B cell (primary cell): ENCODE data around the gene CYS1. TPM values are rescaled to one million over a fixed set of nuclear protein-coding genes. Genes with fewer than 3 reads are reported as not detected.

Experiments
- ATAC-seq: fragments of 200-7000 bp; cut with Tn5 transposase; one replicate; pipeline ENCODE4 v1.10.0; 2021; ENCODE audit warnings: low read depth, mild to moderate bottlenecking, moderate number of reproducible peaks, moderate library complexity
- CTCF ChIA-PET: fragments of 350-600 bp; sonication (Branson Sonifier 250); formaldehyde crosslinking; loops from one replicate; lab custom pipeline; 2021; ENCODE audit warnings: antibody characterized with exemption, inconsistent platforms; lab: Charles Lee
- POLR2A ChIA-PET: fragments of 350-600 bp; sonication (Branson Sonifier 250); formaldehyde crosslinking; loops from one replicate; lab custom pipeline; 2021; ENCODE audit warnings: antibody characterized with exemption; lab: Charles Lee
- DNase-seq: peaks from one replicate; pipeline ENCODE4 v3.0.0; 2013
- H2AFZ ChIP-seq: 2 replicates; pipeline ENCODE4 v1.6.1; 2012; ENCODE audit warnings: mild to moderate bottlenecking, low read depth, low read length; ENCODE audit not compliant: insufficient read depth, poor library complexity, severe bottlenecking
- H3K27ac ChIP-seq, 2 donors: 1 replicate in 1 of 2; 2 replicates in 1 of 2; pipeline ENCODE4 v1.5.1; 2012 to 2013; ENCODE audit warnings: low read length in 2 of 2, mild to moderate bottlenecking in 2 of 2, moderate library complexity in 1 of 2
- H3K27me3 ChIP-seq, 4 experiments: fragments of 200-600 bp in 1 of 4; sonication (generic) in 1 of 4; replicated peaks in 1 of 4; 1 replicate in 2 of 4; 2 replicates in 2 of 4; pipeline versions ENCODE4 v1.6.1 to v1.7.0; 2013 to 2016; ENCODE audit warnings: low read length in 3 of 4, mild to moderate bottlenecking in 2 of 4, mixed read lengths in 1 of 4, moderate library complexity in 1 of 4; ENCODE audit not compliant: insufficient read depth in 4 of 4, control insufficient read depth in 3 of 4; ENCODE audit errors: control extremely low read depth in 1 of 4
- H3K36me3 ChIP-seq, 2 experiments: replicated peaks in 1 of 2; 1 replicate in 1 of 2; 2 replicates in 1 of 2; pipeline versions ENCODE4 v1.6.1 to v1.7.1; 2013; ENCODE audit warnings: low read length in 1 of 2; ENCODE audit not compliant: insufficient read depth in 2 of 2, control insufficient read depth in 1 of 2; ENCODE audit errors: control extremely low read depth in 1 of 2, extremely low read depth in 1 of 2
- H3K4me1 ChIP-seq, 2 donors: fragments of 200-600 bp in 1 of 2; sonication (generic) in 1 of 2; 1 replicate in 1 of 2; 2 replicates in 1 of 2; pipeline versions ENCODE4 v1.5.1 to v1.6.1; 2013 to 2017; ENCODE audit warnings: low read length in 2 of 2; ENCODE audit not compliant: control insufficient read depth in 2 of 2, insufficient read depth in 2 of 2
- H3K4me2 ChIP-seq: replicated peaks from 2 replicates; pipeline ENCODE3; 2012; ENCODE audit warnings: mild to moderate bottlenecking, low read depth, low read length; ENCODE audit not compliant: poor library complexity, severe bottlenecking
- H3K4me3 ChIP-seq, 5 experiments: fragments of 200-600 bp in 1 of 5; sonication (generic) in 1 of 5; 1 replicate in 3 of 5; 2 replicates in 2 of 5; pipeline versions ENCODE4 v1.5.1 to v1.7.0; 2011 to 2016; ENCODE audit warnings: low read length in 4 of 5, mild to moderate bottlenecking in 4 of 5, low read depth in 2 of 5, control low read depth in 1 of 5, moderate library complexity in 1 of 5; ENCODE audit not compliant: insufficient read depth in 1 of 5; ENCODE audit errors: control extremely low read depth in 1 of 5, extremely low read depth in 1 of 5
- H3K79me2 ChIP-seq: fragments of 200-600 bp; sonication (generic); one replicate; pipeline ENCODE4 v1.6.0; 2016; ENCODE audit warnings: low read length; ENCODE audit not compliant: control insufficient read depth, insufficient read depth
- H3K9ac ChIP-seq: fragments of 200-600 bp; sonication (generic); 2 replicates; pipeline ENCODE4 v1.6.1; 2017; ENCODE audit warnings: mild to moderate bottlenecking, low read length, moderate library complexity
- H3K9me3 ChIP-seq, 3 donors: one replicate each; pipeline versions ENCODE4 v1.6.1 to v1.7.1; 2013; ENCODE audit warnings: low read length in 2 of 3; ENCODE audit not compliant: control insufficient read depth in 2 of 3, insufficient read depth in 1 of 3; ENCODE audit errors: control extremely low read depth in 1 of 3
- H4K20me1 ChIP-seq: 2 replicates; pipeline ENCODE4 v1.6.0; 2012; ENCODE audit warnings: mild to moderate bottlenecking, low read length; ENCODE audit not compliant: insufficient read depth, control insufficient read depth, poor library complexity, severe bottlenecking
- H3K27ac Mint-ChIP-seq: one replicate; pipeline ENCODE4 v1.8.0; 2021; ENCODE audit warnings: mixed read lengths
- H3K27me3 Mint-ChIP-seq: one replicate; pipeline ENCODE4 v1.8.0; 2021; ENCODE audit warnings: mixed read lengths
- H3K4me1 Mint-ChIP-seq: one replicate; pipeline ENCODE4 v1.8.0; 2021; ENCODE audit warnings: mixed read lengths
- H3K4me3 Mint-ChIP-seq: one replicate; pipeline ENCODE4 v1.8.0; 2021; ENCODE audit warnings: mixed read lengths
- H3K9me3 Mint-ChIP-seq: one replicate; pipeline ENCODE4 v1.8.0; 2022; ENCODE audit warnings: mixed read lengths; ENCODE audit not compliant: insufficient read depth
- EZH2 ChIP-seq: IDR thresholded peaks from 2 replicates; pipeline ENCODE4 v1.6.1; 2012; ENCODE audit warnings: borderline replicate concordance, low read depth, mild to moderate bottlenecking, moderate library complexity, low read length; ENCODE audit not compliant: insufficient read depth, poor library complexity, severe bottlenecking
- WGBS: methylation state at CpG from one replicate; pipeline ENCODE4 v1.1.5; 2013; ENCODE audit warnings: missing lambda C conversion rate; ENCODE audit not compliant: insufficient coverage; 5-methylcytosine and 5-hydroxymethylcytosine counted together
- intact Hi-C: fragments of 100-400 bp; cut with micrococcal nuclease; formaldehyde crosslinking; loops from one replicate; pipeline ENCODE4 v1.10.0; 2022
- polyA plus RNA-seq: library from polyadenylated mRNA; depleted of rRNA; stranded (reverse); fragments of >200 nt; gene quantifications from 2 replicates; pipeline ENCODE4 v1.2.3, GENCODE V29; 2012
- total RNA-seq, 2 donors: library from RNA; stranded (reverse); fragments of 120-200 nt in 1 of 2; gene quantifications; 1 replicate in 1 of 2; 2 replicates in 1 of 2; pipeline versions ENCODE4 v1.2.3 to v1.2.4, GENCODE V29; 2013 to 2022
- TF ChIP-seq, protein P1 (sequence below): fragments of 200-600 bp; IDR thresholded peaks from one replicate; pipeline ENCODE4 v1.8.0; 2022; ENCODE audit warnings: antibody characterized with exemption, mild to moderate bottlenecking

The CYS1 gene
- total and polyA plus RNA-seq, 2 donors (not counting 1 experiment from before 2014, with no cell fraction given): not detected

DNA sequence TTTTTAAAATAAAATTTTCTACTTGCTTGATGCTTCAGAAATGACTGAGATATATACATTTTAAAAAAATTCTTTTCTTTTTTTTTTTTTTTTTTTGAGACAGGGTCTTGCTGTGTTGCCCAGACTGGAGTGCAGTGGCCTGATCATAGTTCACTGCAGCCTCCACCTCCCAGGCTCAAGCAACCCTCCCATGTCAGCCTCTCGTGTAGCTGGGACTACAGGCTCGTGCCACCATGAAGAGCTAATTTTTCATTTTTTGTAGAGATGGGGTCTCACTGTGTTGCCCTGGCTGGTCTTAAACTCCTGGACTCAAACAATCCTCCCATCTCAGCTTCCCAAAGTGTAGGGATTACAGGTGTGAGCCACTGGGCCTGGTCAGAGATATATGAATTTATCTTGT is 12.9 kb downstream of the CYS1 start:
- ChIA-PET CTCF (interaction anchor here (9.6 to 13.0 kb wide), 2 partner anchors 26 to 369 kb away, joined by 143 to 220 read pairs; no protein-coding TSS in a partner anchor), POLR2A (interaction anchor here (0.7 kb wide), 1 partner anchor 24 kb away, joined by 3 read pairs; no protein-coding TSS in a partner anchor)
- H3K9me3 ChIP-seq: peaks cover 2 to 3% (median 3%) of the 10 kb centered on the region in 3 donors
- Mint-ChIP-seq H3K4me3 (no peak overlapping the region), H3K9me3 (peaks cover 4% of the 10 kb centered on the region), H3K27me3 (peaks cover under 1% of the 10 kb centered on the region), H3K4me1 (no peaks in the 10 kb centered on the region), H3K27ac (no peak overlapping the region)
- no peaks in the 10 kb centered on the region for H3K36me3 ChIP-seq
- H4K20me1 ChIP-seq: no peaks in the 10 kb centered on the region
- H3K9ac ChIP-seq: no peak overlapping the region
- no peak overlapping the region for H2AFZ ChIP-seq
- H3K4me1 ChIP-seq: peaks cover 0 to under 1% of the 10 kb centered on the region in 2 donors
- ATAC-seq (no peak), DNase-seq (no peak)
- H3K27me3 ChIP-seq: no peaks in the 10 kb centered on the region
- TF ChIP-seq, protein P1, sequence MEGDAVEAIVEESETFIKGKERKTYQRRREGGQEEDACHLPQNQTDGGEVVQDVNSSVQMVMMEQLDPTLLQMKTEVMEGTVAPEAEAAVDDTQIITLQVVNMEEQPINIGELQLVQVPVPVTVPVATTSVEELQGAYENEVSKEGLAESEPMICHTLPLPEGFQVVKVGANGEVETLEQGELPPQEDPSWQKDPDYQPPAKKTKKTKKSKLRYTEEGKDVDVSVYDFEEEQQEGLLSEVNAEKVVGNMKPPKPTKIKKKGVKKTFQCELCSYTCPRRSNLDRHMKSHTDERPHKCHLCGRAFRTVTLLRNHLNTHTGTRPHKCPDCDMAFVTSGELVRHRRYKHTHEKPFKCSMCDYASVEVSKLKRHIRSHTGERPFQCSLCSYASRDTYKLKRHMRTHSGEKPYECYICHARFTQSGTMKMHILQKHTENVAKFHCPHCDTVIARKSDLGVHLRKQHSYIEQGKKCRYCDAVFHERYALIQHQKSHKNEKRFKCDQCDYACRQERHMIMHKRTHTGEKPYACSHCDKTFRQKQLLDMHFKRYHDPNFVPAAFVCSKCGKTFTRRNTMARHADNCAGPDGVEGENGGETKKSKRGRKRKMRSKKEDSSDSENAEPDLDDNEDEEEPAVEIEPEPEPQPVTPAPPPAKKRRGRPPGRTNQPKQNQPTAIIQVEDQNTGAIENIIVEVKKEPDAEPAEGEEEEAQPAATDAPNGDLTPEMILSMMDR: no peak
- no peak for TF ChIP-seq EZH2
- no CpG with 5 or more reads among the region's 2 CpGs for WGBS
- H3K4me3 ChIP-seq: no peak overlapping the region
- no peak overlapping the region for H3K27ac ChIP-seq
- intact Hi-C loops: no loop called here
- H3K4me2 ChIP-seq: no peak overlapping the region
- no peaks in the 10 kb centered on the region for H3K79me2 ChIP-seq

DNA sequence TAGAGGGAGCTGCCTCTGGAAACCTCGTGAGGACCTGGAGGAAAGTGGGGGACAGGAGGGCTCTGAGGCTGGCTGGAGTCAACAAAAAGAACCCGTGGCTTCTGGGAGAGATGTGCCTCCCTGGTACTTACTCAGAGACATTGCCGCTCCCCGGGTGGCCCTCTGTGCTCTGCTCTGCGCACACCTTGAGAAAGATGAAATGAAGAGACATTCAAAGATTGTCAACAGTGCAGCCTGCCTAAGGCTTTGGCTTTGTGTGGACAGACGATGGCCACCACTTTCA is 14.5 kb downstream of the CYS1 start:
- H4K20me1 ChIP-seq: no peaks in the 10 kb centered on the region

More for the DNA sequence above, 14.5 kb downstream of the CYS1 start:
- H3K4me3 ChIP-seq: no peak overlapping the region
- WGBS: 75% methylated on average over 6 of the region's 6 CpGs
- ATAC-seq (no peak), DNase-seq (no peak)
- H3K9ac ChIP-seq: no peak overlapping the region
- ChIA-PET CTCF (interaction anchor here (1.2 to 1.6 kb wide), 2 partner anchors 9 to 81 kb away, joined by 3 to 5 read pairs; no protein-coding TSS in a partner anchor), POLR2A (no interaction called here)
- no peaks in the 10 kb centered on the region for H3K79me2 ChIP-seq
- no peak overlapping the region for H3K27ac Mint-ChIP-seq
- intact Hi-C loops: no loop called here
- no peak overlapping the region for H3K27ac ChIP-seq
- H2AFZ ChIP-seq: no peak overlapping the region
- H3K4me3 Mint-ChIP-seq: no peak overlapping the region
- peaks cover 4% of the 10 kb centered on the region for H3K9me3 Mint-ChIP-seq
- H3K27me3 Mint-ChIP-seq: no peaks in the 10 kb centered on the region
- H3K4me2 ChIP-seq: no peak overlapping the region
- no peaks in the 10 kb centered on the region for H3K36me3 ChIP-seq
- no peaks in the 10 kb centered on the region for H3K4me1 Mint-ChIP-seq
- no peak for TF ChIP-seq EZH2
- TF ChIP-seq, protein P1: no peak
- H3K27me3 ChIP-seq: no peaks in the 10 kb centered on the region
- H3K4me1 ChIP-seq: no peaks in the 10 kb centered on the region
- H3K9me3 ChIP-seq: peaks cover 2 to 3% (median 3%) of the 10 kb centered on the region in 3 donors
